HG03135 (cell line): ENCODE results near the gene KNCN.

Source experiments
- ATAC-seq: cut with Tn5 transposase; IDR thresholded peaks from one replicate; pipeline ENCODE4 v1.9.1; 2021; ENCODE audit warnings: mild to moderate bottlenecking, moderate library complexity; ENCODE audit not compliant: unreplicated experiment

The KNCN gene

GRCh38 chr1:46506470-46507219, 44.8 kb downstream of the KNCN start:
- ATAC-seq = no peak

DNA sequence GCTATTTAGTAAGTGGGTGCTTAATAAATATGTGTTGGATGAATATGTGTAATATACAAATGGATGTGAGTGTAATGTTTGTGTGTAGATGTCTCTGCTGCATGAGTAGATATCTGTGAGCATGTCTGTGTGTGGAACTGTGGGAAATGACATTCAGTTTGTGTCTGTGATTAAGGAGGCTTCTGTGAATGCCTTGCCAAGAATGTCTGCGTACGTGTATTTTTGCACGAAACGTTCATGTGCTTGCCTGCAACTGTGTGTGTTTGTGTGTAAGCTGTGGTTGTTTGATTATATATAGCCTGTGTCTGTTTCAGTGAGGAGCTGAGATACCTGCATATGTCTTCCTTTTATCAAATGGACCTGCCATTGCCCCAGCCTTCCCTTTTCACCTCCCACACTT, 48.0 kb downstream of the KNCN start:
- ATAC-seq = no peak

DNA sequence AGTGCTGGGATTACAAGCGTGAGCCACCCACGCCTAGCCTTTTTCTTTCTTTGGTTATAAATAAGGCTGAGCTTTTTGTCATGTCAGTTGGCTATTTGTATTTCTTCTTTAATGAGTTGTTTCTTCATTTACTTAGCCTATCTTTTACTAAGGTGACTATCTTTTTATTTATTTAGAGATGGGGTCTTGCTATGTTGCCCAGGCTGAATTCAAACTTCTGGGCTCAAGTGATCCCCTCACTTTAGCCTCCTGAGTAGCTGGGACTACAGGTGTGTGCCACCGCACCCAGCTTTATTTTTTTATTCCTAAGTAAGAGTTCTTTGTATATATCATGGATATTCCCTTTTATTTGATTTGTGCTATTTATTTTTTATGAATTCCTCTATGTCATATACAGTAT, 49.9 kb downstream of the KNCN start:
- no peak for ATAC-seq

GRCh38 chr1:46497665-46498064, 53.8 kb downstream of the KNCN start:
- no peak for ATAC-seq

DNA sequence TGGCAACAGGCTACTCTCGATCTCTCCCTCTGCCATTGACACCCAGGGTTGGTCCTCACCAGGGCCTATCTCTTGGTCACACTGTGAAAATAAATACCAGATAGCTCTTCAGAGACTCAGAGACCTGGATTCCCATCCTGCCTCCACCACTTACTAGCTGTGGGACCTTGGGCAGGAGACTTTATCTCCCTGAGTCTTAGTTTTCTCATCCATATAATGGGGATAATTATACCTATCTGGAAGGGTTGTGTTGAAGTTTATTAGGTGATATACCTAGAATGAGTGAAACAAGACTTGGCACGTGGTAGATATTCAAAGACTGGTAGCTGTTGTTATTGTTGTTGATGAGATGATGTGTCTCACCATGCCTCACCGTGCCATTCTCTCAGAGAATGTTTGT, 54.4 kb downstream of the KNCN start:
- ATAC-seq = no peak

- no peak for ATAC-seq
Observed at GRCh38 chr1:46496505-46496904, 54.9 kb downstream of the KNCN start.

DNA sequence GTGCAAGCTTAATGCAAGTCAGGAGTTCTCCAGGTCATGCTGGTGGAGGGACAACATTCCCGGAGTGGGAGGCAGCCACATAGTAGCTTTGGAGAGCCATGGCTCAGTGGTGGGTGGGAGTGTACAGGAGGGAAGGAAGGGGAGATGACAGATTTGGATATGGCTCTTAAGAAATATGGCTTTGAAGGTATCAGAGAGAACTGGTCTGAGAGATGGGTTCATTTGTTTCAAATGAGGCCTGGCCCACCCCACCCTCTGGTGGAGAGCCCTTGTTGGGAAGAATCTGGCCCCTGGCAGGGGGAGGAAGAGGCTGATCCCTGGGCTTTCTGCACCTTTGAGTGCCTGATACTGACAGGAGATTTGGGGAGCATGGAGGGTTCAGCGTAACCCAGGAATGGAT, 55.7 kb downstream of the KNCN start:
- no peak for ATAC-seq
